ENCODE results near the gene CHRNE. TPM values are rescaled to one million over a fixed set of nuclear protein-coding genes. Genes with fewer than 3 reads are reported as not detected.

CHRNE gene
- total and polyA plus RNA-seq, 2 of the 8 experiments (the other 6 are each of a cell fraction or from before 2014, with no cell fraction given) = 0.15 to 0.33 TPM

GRCh38 chr17:4886830-4887229, 16.1 kb downstream of the CHRNE start:
- no peak overlapping the region for H3K4me2 ChIP-seq (ENCODE audit: insufficient read depth in 1 of 2, low read depth in 2 of 2, low read length in 2 of 2)
- H3K56ac ChIP-seq (replicated peaks; ENCODE audit: insufficient read length, low read depth, low read length) = no peak overlapping the region
- peaks cover 8 to 48% (median 31%) of the 10 kb centered on the region in 4 experiments for H3K36me3 ChIP-seq (ENCODE audit: control insufficient read depth in 2 of 4, insufficient read depth in 4 of 4, low read length in 3 of 4)
- H3K9ac ChIP-seq (replicated peaks in 1 of 4; ENCODE audit: extremely low read depth in 1 of 4, low read depth in 3 of 4, low read length in 3 of 4) = no peak overlapping the region
- H2BK15ac ChIP-seq (ENCODE audit: low read length) = no peak overlapping the region
- no peaks in the 10 kb centered on the region for H3K23me2 ChIP-seq (ENCODE audit: low read depth, low read length)
- no peak overlapping the region for H2BK12ac ChIP-seq (ENCODE audit: low read depth, low read length)
- H4K20me1 ChIP-seq (replicated peaks in 1 of 2; ENCODE audit: control insufficient read depth in 1 of 2, insufficient read depth in 2 of 2, low read length in 2 of 2) = peaks cover 0 to 2% of the 10 kb centered on the region in 2 experiments
- H3K4me1 ChIP-seq (replicated peaks in 1 of 4; ENCODE audit: control insufficient read depth in 3 of 4, insufficient read depth in 4 of 4, low read length in 3 of 4) = peaks cover 0 to 1% (median 0%) of the 10 kb centered on the region in 4 experiments; a peak in 1 of 7 replicates
- no peak overlapping the region for H2AK5ac ChIP-seq (ENCODE audit: low read depth, low read length)
- no peaks in the 10 kb centered on the region for H3K79me2 ChIP-seq (ENCODE audit: control insufficient read depth in 1 of 2, insufficient read depth in 2 of 2, low read length in 2 of 2)
- CTCF ChIA-PET (ENCODE audit: partially characterized antibody) = interaction anchor here (0.8 to 5.2 kb wide), 8 partner anchors 9 to 320 kb away, joined by 3 to 24 read pairs (median 6); partner anchors contain the start of genes GLTPD2 and MED11
- H4K8ac ChIP-seq (ENCODE audit: extremely low read depth, insufficient read depth, low read length) = no peak overlapping the region; the same call in 1 of the 2 replicates
- DNase-seq (ENCODE audit: low read depth in 1 of 2, low spot score in 2 of 2) (no peak), FAIRE-seq (no peak)
- no peaks in the 10 kb centered on the region for H3K9me3 ChIP-seq (ENCODE audit: insufficient read depth in 2 of 2, low read depth in 1 of 2, low read length in 1 of 2)
- H3K4me3 ChIP-seq (ENCODE audit: extremely low read depth in 1 of 4, insufficient read depth in 2 of 4, low read depth in 3 of 4, low read length in 4 of 4) = no peak overlapping the region
- no peak overlapping the region for H3K23ac ChIP-seq (ENCODE audit: insufficient read length)
- 90% methylated on average over 11 of the region's 12 CpGs; no CpG with 5 or more reads in 1 of the 2 experiments for WGBS, 2 experiments (ENCODE audit: extremely low coverage in 1 of 2, insufficient coverage in 1 of 2, insufficient read length in 1 of 2, insufficient replicate concordance in 2 of 2, low coverage in 1 of 2, low lambda C conversion rate in 2 of 2, missing lambda C conversion rate in 1 of 2)
- no peak overlapping the region for H3K4ac ChIP-seq (replicated peaks; ENCODE audit: insufficient read length, low read depth, low read length)
- no peak overlapping the region for H4K91ac ChIP-seq (replicated peaks; ENCODE audit: insufficient read length, low read length)
- H3K18ac ChIP-seq (ENCODE audit: extremely low read depth, low read length) = no peak overlapping the region
- no peak overlapping the region for H3K27ac ChIP-seq (ENCODE audit: low read depth, low read length)
- no peak overlapping the region for H4K5ac ChIP-seq (ENCODE audit: insufficient read length, low read depth, low read length)
- H3K27me3 ChIP-seq (replicated peaks in 1 of 4; ENCODE audit: control insufficient read depth in 3 of 4, extremely low read depth in 1 of 4, insufficient read depth in 3 of 4, low read length in 3 of 4) = no peaks in the 10 kb centered on the region
- H2BK20ac ChIP-seq (ENCODE audit: low read length) = no peak overlapping the region
- H2AFZ ChIP-seq (ENCODE audit: low read length) = no peak overlapping the region
- H2BK5ac ChIP-seq (ENCODE audit: low read depth, low read length) = no peak overlapping the region
- no peak overlapping the region for H2BK120ac ChIP-seq (replicated peaks; ENCODE audit: low read depth, low read length)
- POLR2A ChIA-PET (ENCODE audit: partially characterized antibody) = no interaction called here
- H3K14ac ChIP-seq (ENCODE audit: insufficient read length) = no peak overlapping the region
- H3K79me1 ChIP-seq (ENCODE audit: low read depth, low read length) = no peaks in the 10 kb centered on the region
- no peak for TF ChIP-seq YY1 (IDR thresholded peaks at IDR 0.05; ENCODE audit: low read depth, low read length)
- TF ChIP-seq JUND (IDR thresholded peaks at IDR 0.05; ENCODE audit: low read length) = no peak
- TF ChIP-seq RFX5 (IDR thresholded peaks at IDR 0.05; ENCODE audit: borderline replicate concordance, low read depth, low read length) = no peak
- TF ChIP-seq POLR2AphosphoS5 (IDR thresholded peaks at IDR 0.05; ENCODE audit: low read depth, low read length) = no peak
- no peak for TF ChIP-seq ATF2 (IDR thresholded peaks at IDR 0.05; ENCODE audit: low read length)
- no peak for TF ChIP-seq SP2 (IDR thresholded peaks at IDR 0.05; ENCODE audit: low read length)
- TF ChIP-seq POLR2A (IDR thresholded peaks at IDR 0.05; ENCODE audit: control extremely low read depth in 1 of 2, low read depth in 2 of 2, low read length in 2 of 2) = no peak
- TF ChIP-seq RBBP5 (IDR thresholded peaks at IDR 0.05; ENCODE audit: borderline replicate concordance, low read depth, low read length) = no peak
- no peak for TF ChIP-seq SRF (IDR thresholded peaks at IDR 0.05; ENCODE audit: low read depth, low read length)
- no peak for TF ChIP-seq TAF7 (optimal IDR thresholded peaks at IDR 0.05; ENCODE audit: borderline replicate concordance, low read depth, low read length)
- no peak for TF ChIP-seq EZH2 (IDR thresholded peaks at IDR 0.05; ENCODE audit: low read depth, low read length, severe bottlenecking)
- no peak for TF ChIP-seq KDM5A (IDR thresholded peaks at IDR 0.05; ENCODE audit: low read length)
- no peak for TF ChIP-seq HDAC2 (IDR thresholded peaks at IDR 0.05; ENCODE audit: borderline replicate concordance in 1 of 2, low read depth in 2 of 2, low read length in 2 of 2)

All from H1 (cell line).